NB4 (cell line): ENCODE results near the gene RNF141.

Experiments
- DNase-seq: peaks from one replicate; pipeline ENCODE4 v3.0.0; 2010; ENCODE audit warnings: low read depth
- H3K4me3 ChIP-seq: one replicate; pipeline ENCODE4 v1.5.1; 2011; ENCODE audit warnings: mild to moderate bottlenecking, low read depth, low read length, moderate library complexity
- CTCF ChIP-seq: IDR thresholded peaks from one replicate; pipeline ENCODE4 v1.5.1; 2012; ENCODE audit warnings: low read depth, low read length
- MYC ChIP-seq: IDR thresholded peaks from 2 replicates; pipeline ENCODE4 v1.6.1; 2011; ENCODE audit warnings: low read depth, low read length
- POLR2A ChIP-seq: IDR thresholded peaks from 2 replicates; pipeline ENCODE4 v1.6.1; 2011; ENCODE audit warnings: mild to moderate bottlenecking; ENCODE audit not compliant: insufficient read length; ENCODE audit errors: extremely low read depth
- TF ChIP-seq, protein P1 (sequence below): IDR thresholded peaks from 2 replicates; pipeline ENCODE4 v1.6.1; 2011; ENCODE audit warnings: low read depth, low read length

RNF141 gene

GRCh38 chr11:10500757-10501684 lies 40.0 kb downstream of the RNF141 start:
- no peak for DNase-seq
- TF ChIP-seq CTCF (no peak), POLR2A (no peak)
- TF ChIP-seq, protein P1, sequence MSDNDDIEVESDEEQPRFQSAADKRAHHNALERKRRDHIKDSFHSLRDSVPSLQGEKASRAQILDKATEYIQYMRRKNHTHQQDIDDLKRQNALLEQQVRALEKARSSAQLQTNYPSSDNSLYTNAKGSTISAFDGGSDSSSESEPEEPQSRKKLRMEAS: no peak
- no peak overlapping the region for H3K4me3 ChIP-seq

DNA sequence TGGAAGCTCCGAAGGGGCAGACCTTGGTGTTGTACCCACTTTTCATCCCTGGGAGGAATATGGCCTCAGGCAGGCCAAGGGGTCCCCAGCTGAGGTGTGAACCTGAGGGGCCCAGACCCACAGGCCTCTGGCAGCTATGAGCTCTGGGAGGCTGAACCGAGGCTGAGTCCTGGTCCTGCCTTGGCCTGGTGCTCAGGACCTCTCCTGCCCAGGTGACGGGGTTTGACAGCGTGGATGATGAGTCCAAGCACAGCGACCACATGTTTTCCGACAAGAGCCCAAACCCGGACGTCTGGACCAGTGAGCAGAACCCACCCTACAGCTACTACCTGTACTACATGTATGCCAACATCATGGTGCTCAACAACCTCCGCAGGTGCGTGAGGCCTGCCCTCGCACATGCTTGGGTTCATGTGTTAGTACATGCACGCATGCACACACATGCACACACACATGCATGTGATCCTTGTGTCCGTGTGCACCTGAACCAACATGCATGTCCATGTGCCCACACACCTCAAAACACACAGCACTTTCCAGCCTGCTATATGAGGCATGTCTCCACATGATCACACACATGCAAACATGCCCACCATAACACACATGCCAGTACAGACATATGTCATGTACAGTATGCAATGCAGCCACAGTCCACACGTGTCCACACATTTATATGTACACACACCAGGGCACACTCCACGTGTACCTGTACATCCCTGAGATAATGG lies 40.9 kb downstream of the RNF141 start:
- TF ChIP-seq MYC (no peak), POLR2A (no peak), CTCF (no peak)
- TF ChIP-seq, protein P1: no peak

GRCh38 chr11:10499452-10499851 lies 41.5 kb downstream of the RNF141 start:
- no peak for DNase-seq
- TF ChIP-seq CTCF: no peak
- no peak for TF ChIP-seq MYC
- TF ChIP-seq, protein P1: no peak
- TF ChIP-seq POLR2A: no peak
- H3K4me3 ChIP-seq: no peak overlapping the region

More for the DNA sequence above, 40.9 kb downstream of the RNF141 start:
- no peak overlapping the region for H3K4me3 ChIP-seq
- no peak for DNase-seq

DNA sequence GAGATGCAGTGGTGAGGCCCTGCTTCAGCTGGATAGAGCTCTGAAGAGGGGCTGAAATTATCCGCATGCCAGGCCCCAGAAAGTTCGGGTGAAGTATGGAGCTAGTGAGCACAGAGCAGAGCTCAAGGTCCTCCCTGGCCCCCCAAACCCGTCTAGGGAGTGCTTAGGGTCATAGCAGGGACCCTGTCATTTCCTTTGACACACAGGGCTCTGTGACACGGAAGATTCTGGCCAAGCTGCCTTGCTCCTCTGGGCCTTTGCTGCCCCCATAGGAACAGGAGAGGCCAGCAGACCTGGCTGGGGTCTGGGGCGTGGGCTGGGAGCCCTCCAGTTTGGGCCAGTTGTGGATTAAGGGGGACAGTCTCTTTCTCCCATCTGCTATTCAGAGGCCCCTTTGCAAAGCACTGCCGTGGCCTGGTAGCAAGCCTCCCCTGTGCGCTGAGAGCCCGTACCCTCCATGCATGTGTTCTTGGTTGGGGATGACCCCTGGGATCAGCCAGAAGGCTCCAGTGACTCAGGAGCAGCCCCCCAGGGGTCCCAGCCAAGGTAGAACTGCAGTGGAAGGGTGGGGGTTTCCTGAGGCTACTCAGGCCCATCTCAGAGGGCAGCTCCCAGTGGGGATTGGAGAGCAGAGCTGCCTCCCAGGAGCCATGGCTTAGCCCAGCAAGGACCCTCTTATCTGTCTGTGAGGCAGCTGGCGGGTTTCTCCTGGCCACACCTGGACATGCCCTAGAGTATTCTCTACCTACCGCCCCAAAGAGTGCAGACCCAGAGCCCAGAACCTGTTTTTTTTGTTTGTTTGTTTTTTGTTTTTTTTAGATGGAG lies 42.3 kb downstream of the RNF141 start:
- TF ChIP-seq POLR2A (no peak), CTCF (no peak), MYC (no peak)
- TF ChIP-seq, protein P1: no peak
- no peak overlapping the region for H3K4me3 ChIP-seq
- DNase-seq: no peak

DNA sequence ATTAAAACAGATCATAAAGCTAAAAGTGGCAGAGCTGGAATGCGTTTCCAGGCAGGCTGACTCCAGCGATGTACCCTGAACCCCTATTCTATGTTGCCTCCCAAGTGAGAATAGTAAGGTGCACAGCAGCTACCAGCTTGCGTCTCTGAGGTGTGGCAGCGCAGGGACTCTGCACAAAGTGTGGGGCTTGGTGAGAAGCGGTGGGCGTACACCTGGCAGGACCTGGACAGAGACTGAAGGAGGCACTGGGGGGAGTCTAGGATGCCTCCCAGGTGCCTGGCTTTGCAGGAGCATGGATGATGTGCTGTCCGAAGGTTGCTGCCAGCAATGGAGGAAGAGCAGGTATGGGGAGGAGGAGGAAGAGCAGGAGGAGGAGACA lies 43.0 kb downstream of the RNF141 start:
- no peak for DNase-seq
- TF ChIP-seq POLR2A: no peak
- TF ChIP-seq, protein P1: no peak
- TF ChIP-seq MYC: no peak
- no peak for TF ChIP-seq CTCF
- no peak overlapping the region for H3K4me3 ChIP-seq
